HepG2 (cell line): ENCODE measurements around the gene ANKRD11. TPM values are rescaled to one million over a fixed set of nuclear protein-coding genes. Genes with fewer than 3 reads are reported as not detected.
A peak's percentile ranks its signal among the peaks of the same experiment; 100 is the strongest.

Source experiments
- ATF3 ChIP-seq: sonication (generic); formaldehyde crosslinking; IDR thresholded peaks from 2 replicates; pipeline ENCODE4 v1.4.0; 2020; ENCODE audit warnings: missing genetic modification reagents
- ELF1 ChIP-seq: sonication (generic); formaldehyde crosslinking; IDR thresholded peaks from 2 replicates; pipeline ENCODE4 v1.4.0; 2020; ENCODE audit warnings: missing genetic modification reagents
- GABPB1 ChIP-seq: IDR thresholded peaks from 2 replicates; pipeline ENCODE4 v1.6.1; 2016; ENCODE audit warnings: mild to moderate bottlenecking, missing genetic modification reagents, moderate library complexity, missing compliant biosample characterization
- MAF1 ChIP-seq: sonication (generic); formaldehyde crosslinking; IDR thresholded peaks from 2 replicates; pipeline ENCODE4 v1.5.0; 2020; ENCODE audit warnings: missing genetic modification reagents, borderline replicate concordance
- POLR2A ChIP-seq, 2 experiments: IDR thresholded peaks; 2 replicates each; pipeline ENCODE4 v1.6.1; 2011; ENCODE audit warnings: low read depth in 2 of 2, low read length in 2 of 2, mild to moderate bottlenecking in 1 of 2, moderate library complexity in 1 of 2; ENCODE audit not compliant: insufficient read depth in 1 of 2
- SNAI1 ChIP-seq: sonication (generic); formaldehyde crosslinking; IDR thresholded peaks from 2 replicates; pipeline ENCODE4 v1.5.0; 2020; ENCODE audit warnings: mild to moderate bottlenecking, missing genetic modification reagents, borderline replicate concordance
- WIZ ChIP-seq: sonication (generic); formaldehyde crosslinking; IDR thresholded peaks from 2 replicates; pipeline ENCODE4 v1.5.1; 2020; ENCODE audit warnings: mild to moderate bottlenecking, missing genetic modification reagents
- ZKSCAN1 ChIP-seq: fragments of 150-350 bp; IDR thresholded peaks from 2 replicates; pipeline ENCODE4 v1.6.1; 2014; ENCODE audit warnings: low read length
- ZKSCAN8 ChIP-seq: IDR thresholded peaks from 2 replicates; pipeline ENCODE4 v1.6.1; 2016; ENCODE audit warnings: borderline replicate concordance, missing genetic modification reagents, missing compliant biosample characterization
- ZNF260 ChIP-seq: sonication (generic); formaldehyde crosslinking; IDR thresholded peaks from 2 replicates; pipeline ENCODE4 v1.4.0; 2020; ENCODE audit warnings: missing genetic modification reagents, low read depth, mild to moderate bottlenecking, borderline replicate concordance
- ZNF550 ChIP-seq: sonication (generic); formaldehyde crosslinking; IDR thresholded peaks from 2 replicates; pipeline ENCODE4 v1.4.0; 2020; ENCODE audit warnings: mild to moderate bottlenecking, missing genetic modification reagents, borderline replicate concordance
- polyA plus RNA-seq, 8 experiments: library from polyadenylated mRNA; depleted of rRNA in 3 of 8; stranded (reverse) in 7 of 8; unstranded in 1 of 8; fragments of >200 nt; fragmentation: Illumina TruSeq in 4 of 8; extraction: Trizol in 4 of 8; gene quantifications; 2 replicates each; pipeline versions ENCODE4 v1.2.1 to v1.2.3, GENCODE V29; 2011 to 2016; ENCODE audit warnings: low read depth in 4 of 8, missing spikeins in 1 of 8, mixed read lengths in 1 of 8; ENCODE audit not compliant: insufficient read depth in 1 of 8
- total RNA-seq, 5 experiments: library from RNA; depleted of rRNA; stranded (reverse); fragments of >200 nt; fragmentation: Illumina TruSeq; extraction: Trizol; gene quantifications; 2 replicates each; pipeline ENCODE4 v1.2.3, GENCODE V29; 2016; ENCODE audit warnings: low read depth in 1 of 5
- TF ChIP-seq, protein P1 (sequence below): sonication (generic); formaldehyde crosslinking; IDR thresholded peaks from 2 replicates; pipeline ENCODE4 v1.5.0; 2020; ENCODE audit warnings: missing genetic modification reagents
- TF ChIP-seq, protein P2 (sequence below): sonication (generic); formaldehyde crosslinking; IDR thresholded peaks from 2 replicates; pipeline ENCODE4 v1.5.0; 2020; ENCODE audit warnings: mild to moderate bottlenecking, missing genetic modification reagents
- TF ChIP-seq, protein P3 (sequence below): sonication (generic); formaldehyde crosslinking; IDR thresholded peaks from 2 replicates; pipeline ENCODE4 v1.4.0; 2020; ENCODE audit warnings: mild to moderate bottlenecking, missing genetic modification reagents, borderline replicate concordance
- TF ChIP-seq, protein P4 (sequence below): IDR thresholded peaks from 2 replicates; pipeline ENCODE4 v1.6.1; 2016; ENCODE audit warnings: missing compliant biosample characterization, missing genetic modification reagents, borderline replicate concordance
- TF ChIP-seq, protein P5 (sequence below): IDR thresholded peaks from 2 replicates; pipeline ENCODE4 v1.6.1; 2016; ENCODE audit warnings: mild to moderate bottlenecking

The ANKRD11 gene
- total and polyA plus RNA-seq, 2 of the 13 experiments (the other 11 are each of a cell fraction or from before 2014, with no cell fraction given) = 21.4 to 38.4 TPM

GRCh38 chr16:89505204-89506112, 15.1 kb upstream of the ANKRD11 start (continued):
- TF ChIP-seq MAF1 (CRISPR knock-in tag) = 0 out of 2 replicates have a peak, but pooled peaks have one; percentile 82
- TF ChIP-seq, protein P1, sequence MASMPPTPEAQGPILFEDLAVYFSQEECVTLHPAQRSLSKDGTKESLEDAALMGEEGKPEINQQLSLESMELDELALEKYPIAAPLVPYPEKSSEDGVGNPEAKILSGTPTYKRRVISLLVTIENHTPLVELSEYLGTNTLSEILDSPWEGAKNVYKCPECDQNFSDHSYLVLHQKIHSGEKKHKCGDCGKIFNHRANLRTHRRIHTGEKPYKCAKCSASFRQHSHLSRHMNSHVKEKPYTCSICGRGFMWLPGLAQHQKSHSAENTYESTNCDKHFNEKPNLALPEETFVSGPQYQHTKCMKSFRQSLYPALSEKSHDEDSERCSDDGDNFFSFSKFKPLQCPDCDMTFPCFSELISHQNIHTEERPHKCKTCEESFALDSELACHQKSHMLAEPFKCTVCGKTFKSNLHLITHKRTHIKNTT = no peak
- TF ChIP-seq, protein P2, sequence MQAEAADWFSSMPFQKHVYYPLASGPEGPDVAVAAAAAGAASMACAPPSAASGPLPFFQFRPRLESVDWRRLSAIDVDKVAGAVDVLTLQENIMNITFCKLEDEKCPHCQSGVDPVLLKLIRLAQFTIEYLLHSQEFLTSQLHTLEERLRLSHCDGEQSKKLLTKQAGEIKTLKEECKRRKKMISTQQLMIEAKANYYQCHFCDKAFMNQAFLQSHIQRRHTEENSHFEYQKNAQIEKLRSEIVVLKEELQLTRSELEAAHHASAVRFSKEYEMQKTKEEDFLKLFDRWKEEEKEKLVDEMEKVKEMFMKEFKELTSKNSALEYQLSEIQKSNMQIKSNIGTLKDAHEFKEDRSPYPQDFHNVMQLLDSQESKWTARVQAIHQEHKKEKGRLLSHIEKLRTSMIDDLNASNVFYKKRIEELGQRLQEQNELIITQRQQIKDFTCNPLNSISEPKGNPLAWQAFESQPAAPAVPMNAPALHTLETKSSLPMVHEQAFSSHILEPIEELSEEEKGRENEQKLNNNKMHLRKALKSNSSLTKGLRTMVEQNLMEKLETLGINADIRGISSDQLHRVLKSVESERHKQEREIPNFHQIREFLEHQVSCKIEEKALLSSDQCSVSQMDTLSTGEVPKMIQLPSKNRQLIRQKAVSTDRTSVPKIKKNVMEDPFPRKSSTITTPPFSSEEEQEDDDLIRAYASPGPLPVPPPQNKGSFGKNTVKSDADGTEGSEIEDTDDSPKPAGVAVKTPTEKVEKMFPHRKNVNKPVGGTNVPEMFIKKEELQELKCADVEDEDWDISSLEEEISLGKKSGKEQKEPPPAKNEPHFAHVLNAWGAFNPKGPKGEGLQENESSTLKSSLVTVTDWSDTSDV (CRISPR knock-in tag) = 0 out of 2 replicates have a peak, but pooled peaks have one; percentile 44
- TF ChIP-seq ELF1 (CRISPR knock-in tag) = peak; percentile 97
- TF ChIP-seq POLR2A (IDR thresholded peaks at IDR 0.05; ENCODE audit: insufficient read depth in 1 of 2, low read depth in 2 of 2, low read length in 2 of 2) = peak; percentile 98
- TF ChIP-seq, protein P3, sequence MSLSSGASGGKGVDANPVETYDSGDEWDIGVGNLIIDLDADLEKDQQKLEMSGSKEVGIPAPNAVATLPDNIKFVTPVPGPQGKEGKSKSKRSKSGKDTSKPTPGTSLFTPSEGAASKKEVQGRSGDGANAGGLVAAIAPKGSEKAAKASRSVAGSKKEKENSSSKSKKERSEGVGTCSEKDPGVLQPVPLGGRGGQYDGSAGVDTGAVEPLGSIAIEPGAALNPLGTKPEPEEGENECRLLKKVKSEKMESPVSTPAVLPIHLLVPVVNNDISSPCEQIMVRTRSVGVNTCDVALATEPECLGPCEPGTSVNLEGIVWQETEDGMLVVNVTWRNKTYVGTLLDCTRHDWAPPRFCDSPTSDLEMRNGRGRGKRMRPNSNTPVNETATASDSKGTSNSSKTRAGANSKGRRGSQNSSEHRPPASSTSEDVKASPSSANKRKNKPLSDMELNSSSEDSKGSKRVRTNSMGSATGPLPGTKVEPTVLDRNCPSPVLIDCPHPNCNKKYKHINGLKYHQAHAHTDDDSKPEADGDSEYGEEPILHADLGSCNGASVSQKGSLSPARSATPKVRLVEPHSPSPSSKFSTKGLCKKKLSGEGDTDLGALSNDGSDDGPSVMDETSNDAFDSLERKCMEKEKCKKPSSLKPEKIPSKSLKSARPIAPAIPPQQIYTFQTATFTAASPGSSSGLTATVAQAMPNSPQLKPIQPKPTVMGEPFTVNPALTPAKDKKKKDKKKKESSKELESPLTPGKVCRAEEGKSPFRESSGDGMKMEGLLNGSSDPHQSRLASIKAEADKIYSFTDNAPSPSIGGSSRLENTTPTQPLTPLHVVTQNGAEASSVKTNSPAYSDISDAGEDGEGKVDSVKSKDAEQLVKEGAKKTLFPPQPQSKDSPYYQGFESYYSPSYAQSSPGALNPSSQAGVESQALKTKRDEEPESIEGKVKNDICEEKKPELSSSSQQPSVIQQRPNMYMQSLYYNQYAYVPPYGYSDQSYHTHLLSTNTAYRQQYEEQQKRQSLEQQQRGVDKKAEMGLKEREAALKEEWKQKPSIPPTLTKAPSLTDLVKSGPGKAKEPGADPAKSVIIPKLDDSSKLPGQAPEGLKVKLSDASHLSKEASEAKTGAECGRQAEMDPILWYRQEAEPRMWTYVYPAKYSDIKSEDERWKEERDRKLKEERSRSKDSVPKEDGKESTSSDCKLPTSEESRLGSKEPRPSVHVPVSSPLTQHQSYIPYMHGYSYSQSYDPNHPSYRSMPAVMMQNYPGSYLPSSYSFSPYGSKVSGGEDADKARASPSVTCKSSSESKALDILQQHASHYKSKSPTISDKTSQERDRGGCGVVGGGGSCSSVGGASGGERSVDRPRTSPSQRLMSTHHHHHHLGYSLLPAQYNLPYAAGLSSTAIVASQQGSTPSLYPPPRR = peak; percentile 86
- TF ChIP-seq, protein P4, sequence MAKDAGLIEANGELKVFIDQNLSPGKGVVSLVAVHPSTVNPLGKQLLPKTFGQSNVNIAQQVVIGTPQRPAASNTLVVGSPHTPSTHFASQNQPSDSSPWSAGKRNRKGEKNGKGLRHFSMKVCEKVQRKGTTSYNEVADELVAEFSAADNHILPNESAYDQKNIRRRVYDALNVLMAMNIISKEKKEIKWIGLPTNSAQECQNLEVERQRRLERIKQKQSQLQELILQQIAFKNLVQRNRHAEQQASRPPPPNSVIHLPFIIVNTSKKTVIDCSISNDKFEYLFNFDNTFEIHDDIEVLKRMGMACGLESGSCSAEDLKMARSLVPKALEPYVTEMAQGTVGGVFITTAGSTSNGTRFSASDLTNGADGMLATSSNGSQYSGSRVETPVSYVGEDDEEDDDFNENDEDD (CRISPR knock-in tag) = peak; percentile 79; the same call in 1 of the 2 replicates
- 0 out of 2 replicates have a peak, but pooled peaks have one; percentile 95 for TF ChIP-seq ZNF550
- TF ChIP-seq GABPB1 (CRISPR knock-in tag) = peak; percentile 93
- TF ChIP-seq, protein P5, sequence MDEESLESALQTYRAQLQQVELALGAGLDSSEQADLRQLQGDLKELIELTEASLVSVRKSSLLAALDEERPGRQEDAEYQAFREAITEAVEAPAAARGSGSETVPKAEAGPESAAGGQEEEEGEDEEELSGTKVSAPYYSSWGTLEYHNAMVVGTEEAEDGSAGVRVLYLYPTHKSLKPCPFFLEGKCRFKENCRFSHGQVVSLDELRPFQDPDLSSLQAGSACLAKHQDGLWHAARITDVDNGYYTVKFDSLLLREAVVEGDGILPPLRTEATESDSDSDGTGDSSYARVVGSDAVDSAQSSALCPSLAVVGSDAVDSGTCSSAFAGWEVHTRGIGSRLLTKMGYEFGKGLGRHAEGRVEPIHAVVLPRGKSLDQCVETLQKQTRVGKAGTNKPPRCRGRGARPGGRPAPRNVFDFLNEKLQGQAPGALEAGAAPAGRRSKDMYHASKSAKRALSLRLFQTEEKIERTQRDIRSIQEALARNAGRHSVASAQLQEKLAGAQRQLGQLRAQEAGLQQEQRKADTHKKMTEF = peak; percentile 86
- TF ChIP-seq SNAI1 (CRISPR knock-in tag) = no peak
- peak; percentile 74 for TF ChIP-seq ZKSCAN8 (CRISPR knock-in tag)
- TF ChIP-seq WIZ (CRISPR knock-in tag) = no peak
- no peak for TF ChIP-seq ZNF260 (CRISPR knock-in tag)
- no peak for TF ChIP-seq ZKSCAN1
- peak; percentile 77 for TF ChIP-seq ATF3 (CRISPR knock-in tag)
